Gastroesophageal sphincter (tissue), 2 donors: Measurements from ENCODE around the gene TNFRSF14.

Source experiments
- POLR2A ChIP-seq, 2 donors: fragments of 450-650 bp; IDR thresholded peaks; one replicate each; pipeline ENCODE4 v1.6.1; 2017; ENCODE audit warnings: antibody characterized with exemption in 2 of 2, mild to moderate bottlenecking in 2 of 2, moderate library complexity in 1 of 2
- POLR2AphosphoS5 ChIP-seq: sonication (generic); formaldehyde crosslinking; IDR thresholded peaks from one replicate; pipeline ENCODE4 v1.6.1; 2017; ENCODE audit warnings: antibody characterized with exemption

GRCh38 chr1:2541619-2542245, 14.4 kb upstream of the TNFRSF14 start:
- TF ChIP-seq POLR2A (IDR thresholded peaks at IDR 0.05): no peak
- TF ChIP-seq POLR2AphosphoS5: no peak
